ENCODE data around the gene CDC42BPG.

Gene CDC42BPG

GRCh38 chr11:64844330-64845128, at the start of gene CDC42BPG:
Gene CDC42BPG (minus strand): TSS chr11:64844653. CDS start chr11:64844569, 84 bp downstream.
- H3K4me3 ChIP-seq (ENCODE audit: control insufficient read depth, low read depth, low read length): no peak within 1 kb of the TSS
- peak; percentile 49 for DNase-seq (ENCODE audit: low read depth)
- TF ChIP-seq, protein P1, sequence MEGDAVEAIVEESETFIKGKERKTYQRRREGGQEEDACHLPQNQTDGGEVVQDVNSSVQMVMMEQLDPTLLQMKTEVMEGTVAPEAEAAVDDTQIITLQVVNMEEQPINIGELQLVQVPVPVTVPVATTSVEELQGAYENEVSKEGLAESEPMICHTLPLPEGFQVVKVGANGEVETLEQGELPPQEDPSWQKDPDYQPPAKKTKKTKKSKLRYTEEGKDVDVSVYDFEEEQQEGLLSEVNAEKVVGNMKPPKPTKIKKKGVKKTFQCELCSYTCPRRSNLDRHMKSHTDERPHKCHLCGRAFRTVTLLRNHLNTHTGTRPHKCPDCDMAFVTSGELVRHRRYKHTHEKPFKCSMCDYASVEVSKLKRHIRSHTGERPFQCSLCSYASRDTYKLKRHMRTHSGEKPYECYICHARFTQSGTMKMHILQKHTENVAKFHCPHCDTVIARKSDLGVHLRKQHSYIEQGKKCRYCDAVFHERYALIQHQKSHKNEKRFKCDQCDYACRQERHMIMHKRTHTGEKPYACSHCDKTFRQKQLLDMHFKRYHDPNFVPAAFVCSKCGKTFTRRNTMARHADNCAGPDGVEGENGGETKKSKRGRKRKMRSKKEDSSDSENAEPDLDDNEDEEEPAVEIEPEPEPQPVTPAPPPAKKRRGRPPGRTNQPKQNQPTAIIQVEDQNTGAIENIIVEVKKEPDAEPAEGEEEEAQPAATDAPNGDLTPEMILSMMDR (conservative IDR thresholded peaks at IDR 0.05; ENCODE audit: control insufficient read depth, insufficient read depth, low read depth, low read length): peak; percentile 35

- TF ChIP-seq, protein P1 (conservative IDR thresholded peaks at IDR 0.05; ENCODE audit: control insufficient read depth, insufficient read depth, low read depth, low read length): no peak
- H3K4me3 ChIP-seq (ENCODE audit: control insufficient read depth, low read depth, low read length): no peak overlapping the region
- DNase-seq (ENCODE audit: low read depth): no peak
Observed at GRCh38 chr11:64893194-64894069, 49.0 kb upstream of the CDC42BPG start.

GRCh38 chr11:64892838-64893193, 48.4 kb upstream of the CDC42BPG start:
- DNase-seq (ENCODE audit: low read depth): no peak
- TF ChIP-seq, protein P1 (conservative IDR thresholded peaks at IDR 0.05; ENCODE audit: control insufficient read depth, insufficient read depth, low read depth, low read length): no peak

DNA sequence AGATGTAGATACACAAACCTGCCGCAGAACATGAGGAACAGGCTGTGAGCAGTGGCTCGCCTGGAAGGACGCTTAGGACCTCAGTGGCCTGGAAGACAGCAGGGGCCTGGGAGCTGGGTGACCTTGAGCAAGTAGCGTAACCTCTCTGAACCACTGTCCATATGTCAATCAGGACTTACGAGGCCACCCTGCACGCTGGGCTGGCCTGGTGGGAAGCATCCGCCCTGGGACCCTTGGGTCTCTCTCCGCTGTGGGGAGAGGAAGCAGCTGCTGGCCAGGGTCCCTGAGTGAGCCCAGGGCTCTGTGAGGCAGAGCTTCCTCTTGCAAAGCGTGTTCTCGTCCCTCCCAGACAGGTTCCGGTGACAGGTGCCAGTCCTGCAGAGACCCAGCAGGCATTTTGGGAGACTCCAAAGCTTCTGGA, 48.0 kb upstream of the CDC42BPG start:
- no peak overlapping the region for H3K4me3 ChIP-seq (ENCODE audit: control insufficient read depth, low read depth, low read length)
- DNase-seq (ENCODE audit: low read depth): no peak
- TF ChIP-seq, protein P1 (conservative IDR thresholded peaks at IDR 0.05; ENCODE audit: control insufficient read depth, insufficient read depth, low read depth, low read length): no peak

More at GRCh38 chr11:64892838-64893193, 48.4 kb upstream of the CDC42BPG start:
- H3K4me3 ChIP-seq (ENCODE audit: control insufficient read depth, low read depth, low read length): no peak overlapping the region

DNA sequence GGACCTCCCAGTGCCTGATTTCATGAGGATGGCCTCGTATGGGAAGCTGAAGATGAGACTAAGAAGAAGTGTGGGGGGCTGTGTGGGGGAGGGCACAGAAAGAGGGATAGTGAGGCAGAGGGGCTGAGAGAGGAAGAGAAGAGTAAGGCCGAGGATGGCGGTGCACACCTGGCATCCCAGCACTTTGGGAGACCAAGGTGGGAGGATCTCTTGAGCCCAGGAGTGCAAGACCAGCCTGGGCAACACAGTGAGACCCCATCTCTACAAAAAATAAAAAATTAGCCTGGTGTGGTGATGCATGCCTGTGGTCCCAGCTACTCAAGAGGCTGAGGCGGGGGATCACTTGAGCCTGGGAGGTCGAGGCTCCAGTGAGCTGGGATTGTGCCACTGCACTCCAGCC, 47.4 kb upstream of the CDC42BPG start:
- TF ChIP-seq, protein P1 (conservative IDR thresholded peaks at IDR 0.05; ENCODE audit: control insufficient read depth, insufficient read depth, low read depth, low read length): no peak
- no peak overlapping the region for H3K4me3 ChIP-seq (ENCODE audit: control insufficient read depth, low read depth, low read length)
- DNase-seq (ENCODE audit: low read depth): no peak

DNA sequence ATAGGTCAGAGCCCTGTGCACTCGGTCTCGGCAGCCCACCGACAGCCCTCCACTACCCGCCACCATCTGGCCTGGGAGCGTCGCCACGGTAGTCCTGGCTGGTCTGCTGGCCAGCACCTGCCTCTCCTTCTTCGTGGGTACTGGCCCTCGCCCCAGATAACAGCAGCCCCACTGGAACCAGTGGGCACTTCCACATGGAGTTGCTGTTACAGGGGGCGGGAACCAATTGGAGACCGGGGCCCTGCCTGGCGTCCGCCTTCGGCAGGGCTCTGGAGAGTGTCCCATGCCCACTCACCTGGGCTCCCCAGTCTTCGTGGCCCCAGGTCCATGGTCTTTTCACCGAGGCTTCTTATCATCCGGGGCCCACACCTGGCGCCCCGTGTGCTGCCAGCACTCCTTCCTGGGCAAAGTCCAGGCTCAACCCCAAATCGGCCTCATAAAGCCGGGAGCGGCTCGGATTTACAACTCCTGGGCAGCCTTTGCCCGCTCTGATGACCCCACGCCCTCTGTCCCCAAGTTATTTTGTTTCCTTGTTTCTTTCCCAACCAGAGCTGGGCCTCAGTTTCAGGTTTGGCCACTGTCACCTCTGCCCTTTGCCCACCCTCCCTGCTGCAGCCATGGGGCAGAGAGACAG, 46.9 kb upstream of the CDC42BPG start:
- H3K4me3 ChIP-seq (ENCODE audit: control insufficient read depth, low read depth, low read length): no peak overlapping the region

More for the DNA sequence above, 46.9 kb upstream of the CDC42BPG start:
- no peak for DNase-seq (ENCODE audit: low read depth)
- TF ChIP-seq, protein P1 (conservative IDR thresholded peaks at IDR 0.05; ENCODE audit: control insufficient read depth, insufficient read depth, low read depth, low read length): no peak
